COLO668 (cell line): Measurements from ENCODE around the gene GRK5.
"Not testable (repeated sequence)": the region's sequence is repeated elsewhere in the genome, so short reads cannot be mapped to it uniquely, and the experiment has no call there.

Experiments
- DNase-seq: peaks from one replicate; lab custom pipeline; 2025; ENCODE audit not compliant: unreplicated experiment; lab: John Stamatoyannopoulos, UW

Gene GRK5

GRCh38 chr10:119221201-119221600, 13.8 kb downstream of the GRK5 start:
- DNase-seq = no peak

- no peak for DNase-seq
These were observed 14.3 kb downstream of the GRK5 start for GRCh38 chr10:119221666-119222065.

- no peak for DNase-seq
These were observed 15.2 kb downstream of the GRK5 start for GRCh38 chr10:119222537-119222936.

GRCh38 chr10:119222966-119223386, 15.6 kb downstream of the GRK5 start:
- DNase-seq = no peak

- DNase-seq = no peak
These were observed 17.8 kb downstream of the GRK5 start for GRCh38 chr10:119225083-119225658.

GRCh38 chr10:119227825-119228224, 20.5 kb downstream of the GRK5 start:
- DNase-seq = no peak

GRCh38 chr10:119231654-119232053, 24.3 kb downstream of the GRK5 start:
- DNase-seq = no peak

GRCh38 chr10:119232439-119232838, 25.1 kb downstream of the GRK5 start:
- not testable (repeated sequence) for DNase-seq

GRCh38 chr10:119233123-119233820, 25.9 kb downstream of the GRK5 start:
- DNase-seq = no peak

- peak; percentile 7 for DNase-seq
These were observed 26.4 kb downstream of the GRK5 start for GRCh38 chr10:119233821-119234220.

- no peak for DNase-seq
These were observed 28.0 kb downstream of the GRK5 start for GRCh38 chr10:119235356-119235755.

- DNase-seq = no peak
These were observed 30.5 kb downstream of the GRK5 start for GRCh38 chr10:119237722-119238436.

- no peak for DNase-seq
These were observed 31.2 kb downstream of the GRK5 start for GRCh38 chr10:119238577-119238976.

GRCh38 chr10:119239015-119239414, 31.6 kb downstream of the GRK5 start:
- not testable (repeated sequence) for DNase-seq

GRCh38 chr10:119239630-119240029, 32.3 kb downstream of the GRK5 start:
- DNase-seq = not testable (repeated sequence)

GRCh38 chr10:119241066-119241465, 33.7 kb downstream of the GRK5 start:
- no peak for DNase-seq

GRCh38 chr10:119242186-119242585, 34.8 kb downstream of the GRK5 start:
- DNase-seq = no peak

GRCh38 chr10:119243488-119243887, 36.1 kb downstream of the GRK5 start:
- no peak for DNase-seq

- no peak for DNase-seq
These were observed 36.6 kb downstream of the GRK5 start for GRCh38 chr10:119243967-119244366.

- DNase-seq = no peak
These were observed 37.9 kb downstream of the GRK5 start for GRCh38 chr10:119245272-119245671.

- DNase-seq = peak; percentile 66
These were observed 39.6 kb downstream of the GRK5 start for GRCh38 chr10:119246862-119247549.

- no peak for DNase-seq
These were observed 40.2 kb downstream of the GRK5 start for GRCh38 chr10:119247550-119247894.
